OCI-LY7 (cell line): ENCODE measurements around the gene ATP2B3. TPM values are rescaled to one million over a fixed set of nuclear protein-coding genes. Genes with fewer than 3 reads are reported as not detected.
A peak's percentile ranks its signal among the peaks of the same experiment; 100 is the strongest.

Source experiments
- BruUV-seq: library from RNA; stranded (reverse); fragments of 400-500 nt; replicated peaks from 2 replicates; lab custom pipeline; 2021; lab: Mats Ljungman, UMichigan
- CTCF ChIA-PET: fragments of 300-600 bp; sonication (Branson Sonifier 250); formaldehyde crosslinking; loops from one replicate; lab custom pipeline; 2022; ENCODE audit warnings: antibody characterized with exemption; ENCODE audit not compliant: unreplicated experiment; lab: Charles Lee
- POLR2A ChIA-PET: fragments of 300-600 bp; sonication (Branson Sonifier 250); formaldehyde crosslinking; loops from one replicate; lab custom pipeline; 2022; ENCODE audit warnings: antibody characterized with exemption; lab: Charles Lee
- DNase-seq: peaks from one replicate; pipeline ENCODE4 v3.0.0-alpha.2; 2015; ENCODE audit warnings: low spot score
- H2AFZ ChIP-seq: fragments of 200-600 bp; sonication (generic), shearing (Covaris generic); 2 replicates; pipeline ENCODE4 v1.6.1; 2014; ENCODE audit warnings: mild to moderate bottlenecking, antibody characterized with exemption, low read length, moderate library complexity
- H3K27ac ChIP-seq: fragments of 200-600 bp; sonication (generic); 2 replicates; pipeline ENCODE4 v1.5.1; 2014; ENCODE audit warnings: mixed run types, low read depth, mild to moderate bottlenecking, moderate library complexity, low read length, inconsistent platforms; ENCODE audit not compliant: poor library complexity, severe bottlenecking
- H3K36me3 ChIP-seq: fragments of 200-600 bp; sonication (generic); 2 replicates; pipeline ENCODE4 v1.6.1; 2014; ENCODE audit warnings: mild to moderate bottlenecking, antibody characterized with exemption, low read length, moderate library complexity, mixed read lengths; ENCODE audit not compliant: insufficient read depth
- H3K4me1 ChIP-seq: fragments of 200-600 bp; sonication (generic); 2 replicates; pipeline ENCODE4 v1.5.1; 2014; ENCODE audit warnings: mild to moderate bottlenecking, low read length; ENCODE audit not compliant: insufficient read depth, poor library complexity, severe bottlenecking
- H3K4me2 ChIP-seq: fragments of 200-600 bp; sonication (generic); 2 replicates; pipeline ENCODE4 v1.6.1; 2014; ENCODE audit warnings: mild to moderate bottlenecking, low read length
- H3K4me3 ChIP-seq: fragments of 200-600 bp; sonication (generic); 2 replicates; pipeline ENCODE4 v1.5.1; 2014; ENCODE audit warnings: mild to moderate bottlenecking, low read depth, low read length; ENCODE audit not compliant: poor library complexity, severe bottlenecking
- H3K79me2 ChIP-seq: fragments of 200-600 bp; sonication (generic); 2 replicates; pipeline ENCODE4 v1.6.1; 2016; ENCODE audit warnings: low read depth, mild to moderate bottlenecking, low read length, moderate library complexity, mixed read lengths; ENCODE audit not compliant: insufficient read depth
- H3K9me2 ChIP-seq: fragments of 200-600 bp; sonication (generic); 2 replicates; pipeline ENCODE4 v1.6.1; 2016; ENCODE audit warnings: mild to moderate bottlenecking, low read length, mixed read lengths; ENCODE audit not compliant: insufficient read depth
- H3K9me3 ChIP-seq: fragments of 200-600 bp; sonication (generic); 2 replicates; pipeline ENCODE4 v1.6.1; 2014; ENCODE audit warnings: mild to moderate bottlenecking, mixed run types, low read length, mixed read lengths
- H4K20me1 ChIP-seq: fragments of 200-600 bp; sonication (generic); 2 replicates; pipeline ENCODE4 v1.6.1; 2014; ENCODE audit warnings: mild to moderate bottlenecking, antibody characterized with exemption, low read length, moderate library complexity, mixed read lengths; ENCODE audit not compliant: insufficient read depth
- CTCF ChIP-seq: fragments of 200-600 bp; sonication (generic); conservative IDR thresholded peaks from 2 replicates; pipeline ENCODE4 v1.5.1; 2014; ENCODE audit warnings: mild to moderate bottlenecking, antibody characterized with exemption, low read length, moderate library complexity, mixed read lengths
- EZH2phosphoT487 ChIP-seq: fragments of 200-600 bp; sonication (generic); IDR thresholded peaks from 2 replicates; pipeline ENCODE4 v1.6.1; 2018; ENCODE audit warnings: low read depth, borderline replicate concordance, mild to moderate bottlenecking, mixed run types, antibody characterized with exemption, low read length, moderate library complexity, mixed read lengths
- intact Hi-C: fragments of 100-400 bp; cut with micrococcal nuclease; formaldehyde crosslinking; loops from one replicate; pipeline ENCODE4 v1.10.0; 2022; ENCODE audit not compliant: unreplicated experiment
- total RNA-seq, 2 experiments: library from RNA; depleted of rRNA in 1 of 2; stranded (reverse); fragments of >200 nt in 1 of 2; shearing (Covaris generic) in 1 of 2; gene quantifications; 2 replicates each; pipeline ENCODE4 v1.2.3, GENCODE V29; 2014 to 2022

ATP2B3 gene
- total RNA-seq, 2 experiments from 2014 or later: not detected

- H3K36me3 ChIP-seq: peaks cover 10% of the 10 kb centered on the region; the same call in 1 of the 2 replicates
- no peaks in the 10 kb centered on the region for H3K9me3 ChIP-seq
- TF ChIP-seq CTCF: no peak
- no peak for TF ChIP-seq EZH2phosphoT487
- BruUV-seq: no TSS peak
- POLR2A ChIA-PET: no interaction called here
- H3K9me2 ChIP-seq: no peaks in the 10 kb centered on the region
- DNase-seq: peak; percentile 80
- CTCF ChIA-PET: no interaction called here
- H3K27ac ChIP-seq: no peak overlapping the region
- H3K4me1 ChIP-seq: peaks cover 18% of the 10 kb centered on the region
- H4K20me1 ChIP-seq: no peaks in the 10 kb centered on the region
- intact Hi-C loops: no loop called here
- H2AFZ ChIP-seq: 0 out of 2 replicates have a peak overlapping the region, but pooled peaks have one; percentile 14
- no peaks in the 10 kb centered on the region for H3K79me2 ChIP-seq
- peak overlapping the region; percentile 67 for H3K4me2 ChIP-seq
- H3K4me3 ChIP-seq: no peak overlapping the region
These were observed 65.5 kb downstream of the ATP2B3 start for GRCh38 chrX:153582896-153583295.

GRCh38 chrX:153583433-153583832 lies 66.0 kb downstream of the ATP2B3 start:
- no peaks in the 10 kb centered on the region for H4K20me1 ChIP-seq
- peak overlapping the region; percentile 67 for H3K4me2 ChIP-seq
- peaks cover 13% of the 10 kb centered on the region; the same call in 1 of the 2 replicates for H3K36me3 ChIP-seq
- H3K9me2 ChIP-seq: no peaks in the 10 kb centered on the region
- TF ChIP-seq CTCF (no peak), EZH2phosphoT487 (no peak)
- intact Hi-C loops: no loop called here
- peaks cover 18% of the 10 kb centered on the region for H3K4me1 ChIP-seq
- ChIA-PET CTCF (no interaction called here), POLR2A (no interaction called here)
- no peak overlapping the region for H3K4me3 ChIP-seq
- DNase-seq: no peak
- H3K79me2 ChIP-seq: no peaks in the 10 kb centered on the region
- no peak overlapping the region for H3K27ac ChIP-seq
- H3K9me3 ChIP-seq: no peaks in the 10 kb centered on the region
- BruUV-seq: no TSS peak
- H2AFZ ChIP-seq: no peak overlapping the region

- no peak overlapping the region for H3K4me3 ChIP-seq
- no peak overlapping the region for H3K4me2 ChIP-seq
- no peak for DNase-seq
- no peaks in the 10 kb centered on the region for H3K9me3 ChIP-seq
- TF ChIP-seq CTCF (no peak), EZH2phosphoT487 (no peak)
- peaks cover 13% of the 10 kb centered on the region; the same call in 1 of the 2 replicates for H3K36me3 ChIP-seq
- H2AFZ ChIP-seq: no peak overlapping the region
- CTCF ChIA-PET: no interaction called here
- H3K79me2 ChIP-seq: no peaks in the 10 kb centered on the region
- intact Hi-C loops: no loop called here
- H4K20me1 ChIP-seq: no peaks in the 10 kb centered on the region
- no peak overlapping the region for H3K27ac ChIP-seq
- no TSS peak for BruUV-seq
- POLR2A ChIA-PET: interaction anchor here (0.7 kb wide), 1 partner anchor 15 kb away, joined by 4 read pairs; no protein-coding TSS in a partner anchor
- no peaks in the 10 kb centered on the region for H3K9me2 ChIP-seq
- peaks cover 21% of the 10 kb centered on the region for H3K4me1 ChIP-seq
These were observed 68.4 kb downstream of the ATP2B3 start for GRCh38 chrX:153585827-153586226.
